IPS-20b (cell line): Measurements from ENCODE around the gene MADD.

ENCODE experiments used
- H3K27ac ChIP-seq: one replicate; pipeline ENCODE4 v1.5.1; 2013; ENCODE audit warnings: low read length
- H3K27me3 ChIP-seq: 2 replicates; pipeline ENCODE4 v1.6.1; 2013; ENCODE audit warnings: mild to moderate bottlenecking, low read length, inconsistent platforms; ENCODE audit not compliant: insufficient read depth
- H3K36me3 ChIP-seq: 2 replicates; pipeline ENCODE4 v1.6.1; 2013; ENCODE audit warnings: low read depth, mild to moderate bottlenecking, inconsistent platforms, low read length, moderate library complexity; ENCODE audit not compliant: insufficient read depth
- H3K4me1 ChIP-seq: 2 replicates; pipeline ENCODE4 v1.6.1; 2013; ENCODE audit warnings: mild to moderate bottlenecking, control low read depth, inconsistent platforms, low read length, moderate library complexity; ENCODE audit not compliant: insufficient read depth
- H3K4me3 ChIP-seq: 2 replicates; pipeline ENCODE4 v1.5.1; 2013; ENCODE audit warnings: mild to moderate bottlenecking, low read length, inconsistent platforms
- H3K9ac ChIP-seq: 2 replicates; pipeline ENCODE4 v1.6.1; 2013; ENCODE audit warnings: low read depth, mild to moderate bottlenecking, inconsistent platforms, low read length, moderate library complexity
- H3K9me3 ChIP-seq: 2 replicates; pipeline ENCODE4 v1.6.1; 2013; ENCODE audit warnings: mild to moderate bottlenecking, low read depth, low read length, inconsistent platforms; ENCODE audit not compliant: insufficient read depth

The MADD gene

GRCh38 chr11:47269002-47269828, 718 bp upstream of the MADD start:
- H3K4me1 ChIP-seq: peaks cover 16% of the 10 kb centered on the region
- H3K36me3 ChIP-seq: no peaks in the 10 kb centered on the region
- peak overlapping the region; percentile 77; the same call in 1 of the 2 replicates for H3K9ac ChIP-seq
- H3K27ac ChIP-seq: peak overlapping the region; percentile 64
- peak overlapping the region; percentile 79 for H3K4me3 ChIP-seq
- no peaks in the 10 kb centered on the region for H3K9me3 ChIP-seq
- H3K27me3 ChIP-seq: no peaks in the 10 kb centered on the region

- Histone ChIP-seq H3K9me3 (no peaks in the 10 kb centered on the region), H3K4me3 (peak overlapping the region; percentile 79), H3K27ac (no peak overlapping the region), H3K4me1 (peaks cover 16% of the 10 kb centered on the region), H3K9ac (peak overlapping the region; percentile 77; the same call in 1 of the 2 replicates), H3K36me3 (peaks cover 13% of the 10 kb centered on the region), H3K27me3 (no peaks in the 10 kb centered on the region)
These were observed 668 bp downstream of the MADD start for GRCh38 chr11:47270331-47271271.

- Histone ChIP-seq H3K9ac (no peak overlapping the region; the same call in 1 of the 2 replicates), H3K4me1 (peaks cover 16% of the 10 kb centered on the region), H3K27ac (no peak overlapping the region), H3K4me3 (peak overlapping the region; percentile 79; the same call in 1 of the 2 replicates), H3K9me3 (no peaks in the 10 kb centered on the region), H3K27me3 (no peaks in the 10 kb centered on the region), H3K36me3 (peaks cover 20% of the 10 kb centered on the region)
These were observed 1.4 kb downstream of the MADD start for GRCh38 chr11:47271328-47271727.

- Histone ChIP-seq H3K27me3 (no peaks in the 10 kb centered on the region), H3K9me3 (no peaks in the 10 kb centered on the region), H3K4me3 (no peak overlapping the region), H3K27ac (no peak overlapping the region), H3K9ac (no peak overlapping the region), H3K4me1 (peaks cover 16% of the 10 kb centered on the region), H3K36me3 (peaks cover 28% of the 10 kb centered on the region)
These were observed 2.2 kb downstream of the MADD start for GRCh38 chr11:47271961-47272661.

GRCh38 chr11:47272706-47273105, 2.8 kb downstream of the MADD start:
- peaks cover 15% of the 10 kb centered on the region for H3K4me1 ChIP-seq
- no peaks in the 10 kb centered on the region for H3K27me3 ChIP-seq
- H3K4me3 ChIP-seq: no peak overlapping the region
- H3K9ac ChIP-seq: no peak overlapping the region
- no peaks in the 10 kb centered on the region for H3K9me3 ChIP-seq
- no peak overlapping the region for H3K27ac ChIP-seq
- H3K36me3 ChIP-seq: peaks cover 34% of the 10 kb centered on the region

GRCh38 chr11:47274495-47275235, 4.7 kb downstream of the MADD start:
- Histone ChIP-seq H3K27ac (no peak overlapping the region), H3K4me1 (peaks cover 2% of the 10 kb centered on the region; the same call in 1 of the 2 replicates), H3K9ac (no peak overlapping the region), H3K27me3 (no peaks in the 10 kb centered on the region), H3K9me3 (no peaks in the 10 kb centered on the region), H3K4me3 (no peak overlapping the region), H3K36me3 (peaks cover 53% of the 10 kb centered on the region)

- Histone ChIP-seq H3K4me3 (no peak overlapping the region), H3K27ac (no peak overlapping the region), H3K36me3 (peaks cover 73% of the 10 kb centered on the region), H3K9ac (no peak overlapping the region), H3K4me1 (peaks cover 3% of the 10 kb centered on the region; the same call in 1 of the 2 replicates), H3K9me3 (no peaks in the 10 kb centered on the region), H3K27me3 (no peaks in the 10 kb centered on the region)
These were observed 7.0 kb downstream of the MADD start for GRCh38 chr11:47276923-47277322.

- Histone ChIP-seq H3K4me1 (peaks cover 3% of the 10 kb centered on the region; the same call in 1 of the 2 replicates), H3K27ac (no peak overlapping the region), H3K4me3 (no peak overlapping the region), H3K27me3 (no peaks in the 10 kb centered on the region), H3K9me3 (no peaks in the 10 kb centered on the region), H3K36me3 (peaks cover 83% of the 10 kb centered on the region), H3K9ac (no peak overlapping the region)
These were observed 8.1 kb downstream of the MADD start for GRCh38 chr11:47278058-47278457.

- no peaks in the 10 kb centered on the region for H3K9me3 ChIP-seq
- peaks cover 84% of the 10 kb centered on the region for H3K36me3 ChIP-seq
- H3K27ac ChIP-seq: no peak overlapping the region
These were observed 8.8 kb downstream of the MADD start for GRCh38 chr11:47278769-47279168.

GRCh38 chr11:47280099-47280498, 10.2 kb downstream of the MADD start:
- peaks cover 89% of the 10 kb centered on the region for H3K36me3 ChIP-seq
- H3K27ac ChIP-seq: no peak overlapping the region
- no peak overlapping the region for H3K9ac ChIP-seq
- no peaks in the 10 kb centered on the region for H3K27me3 ChIP-seq
- H3K9me3 ChIP-seq: no peaks in the 10 kb centered on the region
- H3K4me1 ChIP-seq: peaks cover 3% of the 10 kb centered on the region; the same call in 1 of the 2 replicates
- no peak overlapping the region for H3K4me3 ChIP-seq

More at GRCh38 chr11:47278769-47279168, 8.8 kb downstream of the MADD start:
- Histone ChIP-seq H3K9ac (no peak overlapping the region), H3K27me3 (no peaks in the 10 kb centered on the region), H3K4me3 (no peak overlapping the region), H3K4me1 (peaks cover 3% of the 10 kb centered on the region; the same call in 1 of the 2 replicates)
